Measurements from ENCODE around the gene HCN1. TPM values are rescaled to one million over a fixed set of nuclear protein-coding genes. Genes with fewer than 3 reads are reported as not detected.
"Not testable (repeated sequence)": the region's sequence is repeated elsewhere in the genome, so short reads cannot be mapped to it uniquely, and the experiment has no call there.

Gene HCN1
- total RNA-seq, 1 experiment from 2014 or later: 0.04 TPM

GRCh38 chr5:45596320-45596719 lies 99.9 kb downstream of the HCN1 start:
- Histone ChIP-seq H3K4me3 (ENCODE audit: low read depth, low read length, poor library complexity, severe bottlenecking) (no peak overlapping the region), H3K4me1 (ENCODE audit: insufficient read depth, low read length, poor library complexity, severe bottlenecking) (no peaks in the 10 kb centered on the region), H3K27ac (ENCODE audit: low read depth, low read length, poor library complexity, severe bottlenecking) (no peak overlapping the region), H3K36me3 (ENCODE audit: insufficient read depth, low read length, poor library complexity, severe bottlenecking) (no peaks in the 10 kb centered on the region), H3K9me3 (ENCODE audit: low read depth, low read length, poor library complexity, severe bottlenecking) (no peaks in the 10 kb centered on the region), H3K27me3 (replicated peaks; ENCODE audit: insufficient read depth, low read depth, low read length, poor library complexity) (no peaks in the 10 kb centered on the region)
- ChIA-PET POLR2A (ENCODE audit: low non-redundant PET) (no interaction called here), CTCF (no interaction called here)
- TF ChIP-seq EZH2 (IDR thresholded peaks at IDR 0.05; ENCODE audit: borderline replicate concordance, low read depth, low read length, poor library complexity, severe bottlenecking) (no peak), CTCF (conservative IDR thresholded peaks at IDR 0.05; ENCODE audit: low read depth, low read length) (no peak)
- BruUV-seq (replicated peaks): no TSS peak
- intact Hi-C loops (cut with micrococcal nuclease; ENCODE audit: unreplicated experiment): no loop called here
- no peak for DNase-seq (ENCODE audit: low spot score)

- H3K4me3 ChIP-seq (ENCODE audit: low read depth, low read length, poor library complexity, severe bottlenecking); CTCF ChIA-PET; H3K36me3 ChIP-seq (ENCODE audit: insufficient read depth, low read length, poor library complexity, severe bottlenecking); H3K9me3 ChIP-seq (ENCODE audit: low read depth, low read length, poor library complexity, severe bottlenecking); DNase-seq (ENCODE audit: low spot score); POLR2A ChIA-PET (ENCODE audit: low non-redundant PET); BruUV-seq (replicated peaks); H3K4me1 ChIP-seq (ENCODE audit: insufficient read depth, low read length, poor library complexity, severe bottlenecking); H3K27ac ChIP-seq (ENCODE audit: low read depth, low read length, poor library complexity, severe bottlenecking); intact Hi-C loops (cut with micrococcal nuclease; ENCODE audit: unreplicated experiment); H3K27me3 ChIP-seq (replicated peaks; ENCODE audit: insufficient read depth, low read depth, low read length, poor library complexity): not testable (repeated sequence)
Measured at GRCh38 chr5:45586001-45586400, 110.2 kb downstream of the HCN1 start.

- Histone ChIP-seq H3K27ac (ENCODE audit: low read depth, low read length, poor library complexity, severe bottlenecking) (no peak overlapping the region), H3K36me3 (ENCODE audit: insufficient read depth, low read length, poor library complexity, severe bottlenecking) (no peaks in the 10 kb centered on the region), H3K9me3 (ENCODE audit: low read depth, low read length, poor library complexity, severe bottlenecking) (no peaks in the 10 kb centered on the region), H3K27me3 (replicated peaks; ENCODE audit: insufficient read depth, low read depth, low read length, poor library complexity) (no peaks in the 10 kb centered on the region), H3K4me1 (ENCODE audit: insufficient read depth, low read length, poor library complexity, severe bottlenecking) (no peaks in the 10 kb centered on the region), H3K4me3 (ENCODE audit: low read depth, low read length, poor library complexity, severe bottlenecking) (no peak overlapping the region)
- TF ChIP-seq CTCF (conservative IDR thresholded peaks at IDR 0.05; ENCODE audit: low read depth, low read length) (no peak), EZH2 (IDR thresholded peaks at IDR 0.05; ENCODE audit: borderline replicate concordance, low read depth, low read length, poor library complexity, severe bottlenecking) (no peak)
- peak; percentile 2 for DNase-seq (ENCODE audit: low spot score)
- BruUV-seq (replicated peaks): no TSS peak
- POLR2A ChIA-PET (ENCODE audit: low non-redundant PET): no interaction called here
- intact Hi-C loops (cut with micrococcal nuclease; ENCODE audit: unreplicated experiment): no loop called here
- CTCF ChIA-PET: no interaction called here
Measured at GRCh38 chr5:45578270-45578669, 117.9 kb downstream of the HCN1 start.

- ChIA-PET CTCF (no interaction called here), POLR2A (ENCODE audit: low non-redundant PET) (no interaction called here)
- H3K4me3 ChIP-seq (ENCODE audit: low read depth, low read length, poor library complexity, severe bottlenecking): no peak overlapping the region
- BruUV-seq (replicated peaks): no TSS peak
- H3K4me1 ChIP-seq (ENCODE audit: insufficient read depth, low read length, poor library complexity, severe bottlenecking): no peaks in the 10 kb centered on the region
- TF ChIP-seq CTCF (conservative IDR thresholded peaks at IDR 0.05; ENCODE audit: low read depth, low read length): no peak
- no peak for TF ChIP-seq EZH2 (IDR thresholded peaks at IDR 0.05; ENCODE audit: borderline replicate concordance, low read depth, low read length, poor library complexity, severe bottlenecking)
- H3K9me3 ChIP-seq (ENCODE audit: low read depth, low read length, poor library complexity, severe bottlenecking): no peaks in the 10 kb centered on the region
- H3K36me3 ChIP-seq (ENCODE audit: insufficient read depth, low read length, poor library complexity, severe bottlenecking): no peaks in the 10 kb centered on the region
- H3K27me3 ChIP-seq (replicated peaks; ENCODE audit: insufficient read depth, low read depth, low read length, poor library complexity): peaks cover 3% of the 10 kb centered on the region
- no peak overlapping the region for H3K27ac ChIP-seq (ENCODE audit: low read depth, low read length, poor library complexity, severe bottlenecking)
- no peak for DNase-seq (ENCODE audit: low spot score)
- intact Hi-C loops (cut with micrococcal nuclease; ENCODE audit: unreplicated experiment): no loop called here
Measured at GRCh38 chr5:45568813-45569212, 127.4 kb downstream of the HCN1 start.

Measured in A673 (cell line).